Measurements from ENCODE around the gene EPC1.

- TF ChIP-seq, protein P1, sequence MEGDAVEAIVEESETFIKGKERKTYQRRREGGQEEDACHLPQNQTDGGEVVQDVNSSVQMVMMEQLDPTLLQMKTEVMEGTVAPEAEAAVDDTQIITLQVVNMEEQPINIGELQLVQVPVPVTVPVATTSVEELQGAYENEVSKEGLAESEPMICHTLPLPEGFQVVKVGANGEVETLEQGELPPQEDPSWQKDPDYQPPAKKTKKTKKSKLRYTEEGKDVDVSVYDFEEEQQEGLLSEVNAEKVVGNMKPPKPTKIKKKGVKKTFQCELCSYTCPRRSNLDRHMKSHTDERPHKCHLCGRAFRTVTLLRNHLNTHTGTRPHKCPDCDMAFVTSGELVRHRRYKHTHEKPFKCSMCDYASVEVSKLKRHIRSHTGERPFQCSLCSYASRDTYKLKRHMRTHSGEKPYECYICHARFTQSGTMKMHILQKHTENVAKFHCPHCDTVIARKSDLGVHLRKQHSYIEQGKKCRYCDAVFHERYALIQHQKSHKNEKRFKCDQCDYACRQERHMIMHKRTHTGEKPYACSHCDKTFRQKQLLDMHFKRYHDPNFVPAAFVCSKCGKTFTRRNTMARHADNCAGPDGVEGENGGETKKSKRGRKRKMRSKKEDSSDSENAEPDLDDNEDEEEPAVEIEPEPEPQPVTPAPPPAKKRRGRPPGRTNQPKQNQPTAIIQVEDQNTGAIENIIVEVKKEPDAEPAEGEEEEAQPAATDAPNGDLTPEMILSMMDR (IDR thresholded peaks at IDR 0.05; ENCODE audit: insufficient read depth, low read depth, low read length): peak; percentile 73
- no peak for TF ChIP-seq EZH2 (IDR thresholded peaks at IDR 0.05; ENCODE audit: insufficient read depth, low read length)
Observed at GRCh38 chr10:32367793-32368453, 21.0 kb upstream of the EPC1 start.
